Peyer's patch (tissue), 4 donors: ENCODE measurements around the gene CCL25. TPM values are rescaled to one million over a fixed set of nuclear protein-coding genes. Genes with fewer than 3 reads are reported as not detected.

Source experiments
- DNase-seq, 3 donors: peaks; one replicate each; pipeline ENCODE4 v3.0.0-alpha.2; 2017 to 2019
- H3K27ac ChIP-seq, 4 donors: fragments of 200-600 bp; sonication (generic); one replicate each; pipeline ENCODE4 v1.5.1; 2016 to 2019
- H3K27me3 ChIP-seq, 2 donors: fragments of 200-600 bp; sonication (generic); one replicate each; pipeline ENCODE4 v1.5.1; 2019
- H3K36me3 ChIP-seq, 3 donors: fragments of 200-600 bp; sonication (generic); one replicate each; pipeline ENCODE4 v1.5.1; 2016 to 2019
- H3K4me1 ChIP-seq, 4 donors: fragments of 200-600 bp; sonication (generic); one replicate each; pipeline ENCODE4 v1.5.1; 2016 to 2019
- H3K4me3 ChIP-seq, 4 donors: fragments of 200-600 bp; sonication (generic); 1 replicate in 3 of 4; 2 replicates in 1 of 4; pipeline ENCODE4 v1.5.1; 2016 to 2019; ENCODE audit warnings: mild to moderate bottlenecking in 1 of 4
- H3K9me3 ChIP-seq, 4 donors: fragments of 200-600 bp; sonication (generic); one replicate each; pipeline ENCODE4 v1.5.1; 2016 to 2019; ENCODE audit warnings: mild to moderate bottlenecking in 1 of 4
- CTCF ChIP-seq, 6 experiments: fragments of 450-650 bp in 4 of 6; fragments of 200-600 bp in 2 of 6; sonication (generic) in 1 of 6; IDR thresholded peaks; one replicate each; pipeline ENCODE4 v1.5.1; 2017 to 2019; ENCODE audit warnings: antibody characterized with exemption in 6 of 6, mild to moderate bottlenecking in 3 of 6, moderate library complexity in 1 of 6
- POLR2A ChIP-seq, 2 donors: fragments of 450-650 bp; IDR thresholded peaks; one replicate each; pipeline ENCODE4 v1.5.1; 2017; ENCODE audit warnings: antibody characterized with exemption in 2 of 2, mild to moderate bottlenecking in 2 of 2, moderate library complexity in 2 of 2
- total RNA-seq, 4 donors: library from RNA; depleted of rRNA; stranded (reverse); fragments of >200 nt; gene quantifications; one replicate each; pipeline ENCODE4 v1.1.0, GENCODE V29; 2016

CCL25 gene
- total RNA-seq, 4 donors from 2014 or later = 5.8 to 286 (median 121) TPM

DNA sequence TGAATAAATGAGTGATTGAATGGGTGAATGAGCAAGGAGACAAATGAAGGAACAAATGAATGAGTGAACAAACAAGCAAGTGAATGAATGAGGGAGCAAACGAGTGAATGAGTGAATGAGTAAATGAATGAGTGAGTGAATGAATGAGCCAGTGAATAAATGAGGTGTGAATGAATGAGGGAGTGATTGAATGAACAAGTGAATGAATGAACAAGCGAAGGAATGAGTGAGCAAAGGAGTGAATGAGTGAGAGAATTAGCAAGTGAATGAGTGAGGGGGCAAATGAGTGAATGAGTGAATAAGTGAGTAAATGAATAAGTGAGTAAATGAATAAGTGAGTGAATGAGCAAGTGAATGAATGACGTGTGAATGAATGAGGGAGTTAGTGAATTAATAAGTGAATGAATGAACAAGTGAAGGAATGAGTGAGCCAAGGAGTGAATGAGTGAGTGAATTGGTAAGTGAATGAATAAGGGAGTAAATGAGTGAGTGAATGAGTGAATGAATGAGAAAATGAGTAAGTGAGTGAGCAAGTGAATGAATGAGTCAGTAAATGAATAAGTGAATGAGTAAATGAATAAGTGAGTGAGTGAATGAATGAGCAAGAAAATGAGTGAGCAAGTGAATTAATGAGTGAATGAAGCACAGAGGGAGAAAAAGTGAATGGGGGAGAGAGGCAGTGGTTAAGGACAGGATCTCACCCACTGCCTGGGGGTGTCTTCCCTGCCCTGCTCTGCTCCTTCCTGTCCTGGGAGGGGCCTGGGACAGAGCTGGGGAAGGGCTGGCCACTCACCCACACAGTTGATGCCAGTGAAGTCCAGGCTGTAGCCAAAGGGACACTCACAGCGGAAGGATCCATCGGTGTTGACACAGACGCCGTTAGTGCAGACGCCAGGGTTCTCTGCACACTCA, 36.4 kb downstream of the CCL25 start:
- no peak overlapping the region for H3K27ac ChIP-seq
- H3K9me3 ChIP-seq = no peaks in the 10 kb centered on the region
- no peak for DNase-seq
- no peaks in the 10 kb centered on the region for H3K4me1 ChIP-seq
- H3K4me3 ChIP-seq = no peak overlapping the region
- no peaks in the 10 kb centered on the region for H3K36me3 ChIP-seq
- TF ChIP-seq POLR2A (IDR thresholded peaks at IDR 0.05) (no peak), CTCF (IDR thresholded peaks at IDR 0.05) (no peak)
- no peaks in the 10 kb centered on the region for H3K27me3 ChIP-seq

DNA sequence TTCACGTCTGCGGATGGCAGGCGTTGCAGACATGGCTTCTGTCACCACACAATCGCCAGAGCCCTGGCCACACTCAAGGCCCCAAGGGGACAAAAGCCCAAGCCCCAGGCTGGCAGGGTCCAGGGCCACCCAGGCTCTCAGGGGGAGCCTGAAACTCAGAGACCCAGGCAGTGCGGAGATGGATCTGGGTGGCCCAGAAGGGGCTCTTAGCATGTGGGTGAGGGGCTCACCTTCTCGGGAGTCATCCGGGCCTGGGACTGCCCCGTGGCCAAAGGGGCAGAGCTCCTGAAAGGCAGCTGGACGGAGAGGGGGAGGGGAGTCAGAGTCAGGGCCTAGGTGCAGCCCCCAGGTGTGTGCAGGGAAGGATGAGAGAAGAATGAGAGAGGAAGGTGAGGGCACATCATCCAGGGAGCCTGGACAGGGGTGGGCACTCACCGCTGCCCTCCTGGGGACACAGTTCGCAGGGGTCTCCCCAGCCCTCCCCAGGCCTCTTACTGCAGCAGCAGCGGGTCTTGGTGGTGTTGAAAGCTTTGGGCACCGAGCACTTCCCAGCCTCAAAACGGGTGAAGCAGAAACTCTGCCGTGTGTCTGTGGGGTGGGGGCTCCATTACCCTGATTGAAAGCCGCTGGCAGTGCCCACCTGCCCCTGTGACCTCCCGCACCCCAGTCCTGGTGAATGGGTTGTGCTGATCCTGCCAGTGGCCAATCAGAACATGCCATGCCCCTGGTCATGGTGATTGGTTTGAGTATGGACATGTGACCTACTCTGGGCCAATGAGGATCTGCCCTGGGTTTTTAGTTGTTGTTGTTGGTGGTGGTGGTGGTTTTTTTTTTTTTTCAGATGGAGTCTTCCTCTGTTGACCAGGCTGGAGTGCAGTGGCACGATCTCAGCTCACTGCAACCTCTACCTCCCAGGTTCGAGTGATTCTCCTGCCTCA, 37.4 kb downstream of the CCL25 start:
- no peaks in the 10 kb centered on the region for H3K36me3 ChIP-seq
- DNase-seq = no peak
- H3K27ac ChIP-seq = no peak overlapping the region
- TF ChIP-seq CTCF (IDR thresholded peaks at IDR 0.05) (no peak), POLR2A (IDR thresholded peaks at IDR 0.05) (no peak)
- peaks cover 0 to 2% (median under 1%) of the 10 kb centered on the region in 4 donors for H3K9me3 ChIP-seq
- no peaks in the 10 kb centered on the region for H3K4me1 ChIP-seq
- no peak overlapping the region for H3K4me3 ChIP-seq
- H3K27me3 ChIP-seq = no peaks in the 10 kb centered on the region

GRCh38 chr19:8090950-8091349, 38.4 kb downstream of the CCL25 start:
- H3K4me3 ChIP-seq = no peak overlapping the region
- TF ChIP-seq CTCF (IDR thresholded peaks at IDR 0.05) = no peak
- TF ChIP-seq POLR2A (IDR thresholded peaks at IDR 0.05) = no peak
- peaks cover 0 to 11% (median 4%) of the 10 kb centered on the region in 4 donors for H3K9me3 ChIP-seq
- DNase-seq = no peak
- no peaks in the 10 kb centered on the region for H3K27me3 ChIP-seq
- H3K27ac ChIP-seq = no peak overlapping the region
- no peaks in the 10 kb centered on the region for H3K4me1 ChIP-seq
- no peaks in the 10 kb centered on the region for H3K36me3 ChIP-seq

DNA sequence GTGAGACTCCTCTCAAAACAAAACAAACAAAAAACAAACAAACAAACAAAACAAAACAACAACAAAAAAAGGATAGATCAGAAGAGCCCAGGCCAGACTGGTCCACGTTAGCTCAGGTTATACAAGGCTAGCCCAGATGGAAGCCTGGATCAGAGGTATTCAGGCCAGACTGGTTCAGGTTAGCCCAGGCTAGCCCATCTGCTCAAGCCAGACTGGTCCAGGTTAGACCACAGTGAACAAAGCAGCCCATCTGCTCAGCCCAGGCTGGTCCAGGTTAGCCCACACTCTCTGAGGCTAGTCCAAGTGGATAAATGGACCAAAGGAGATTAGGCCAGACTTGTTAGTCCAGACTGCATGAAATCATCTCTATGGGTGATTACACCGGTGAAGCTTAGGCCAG, 41.2 kb downstream of the CCL25 start:
- DNase-seq = no peak

More for the DNA sequence above, 41.2 kb downstream of the CCL25 start:
- TF ChIP-seq CTCF (IDR thresholded peaks at IDR 0.05) (no peak), POLR2A (IDR thresholded peaks at IDR 0.05) (no peak)
- no peak overlapping the region for H3K4me3 ChIP-seq
- H3K27ac ChIP-seq = no peak overlapping the region
- H3K4me1 ChIP-seq = no peaks in the 10 kb centered on the region
- no peaks in the 10 kb centered on the region for H3K27me3 ChIP-seq
- no peaks in the 10 kb centered on the region for H3K36me3 ChIP-seq
- peaks cover 0 to 19% (median 7%) of the 10 kb centered on the region in 4 donors for H3K9me3 ChIP-seq
